ENCODE measurements around the gene SPATA31A7.
"Not testable (repeated sequence)": the region's sequence is repeated elsewhere in the genome, so short reads cannot be mapped to it uniquely, and the experiment has no call there.

The SPATA31A7 gene

DNA sequence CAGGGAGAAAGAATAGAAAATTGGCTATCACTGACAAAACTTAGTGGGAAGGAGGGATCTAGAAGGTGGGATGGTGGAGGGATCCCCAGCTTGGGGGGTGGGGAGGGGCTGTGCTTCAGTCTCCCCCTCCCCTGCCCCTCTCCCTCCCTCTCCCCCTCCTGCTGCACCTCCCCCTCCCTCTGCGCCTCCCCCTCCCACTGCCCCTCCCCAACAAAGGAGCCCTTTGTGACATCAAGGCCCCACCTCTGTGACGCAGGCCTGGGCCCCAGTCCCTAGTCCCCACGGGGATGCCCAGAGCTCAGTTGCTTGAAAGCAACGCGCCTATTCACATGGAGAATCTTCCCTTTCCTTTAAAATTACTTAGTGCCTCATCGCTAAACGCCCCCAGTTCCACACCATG is at the start of gene SPATA31A7:
SPATA31A7 (plus strand) TSS at position 301 of the 400 bp plus-strand sequence; CDS start at position 330, 29 bp downstream.
- in situ Hi-C loops (cut with MboI; ENCODE audit: low sequenced_read_pairs): not testable (repeated sequence)

- in situ Hi-C loops (cut with MboI; ENCODE audit: low sequenced_read_pairs): not testable (repeated sequence)
Observed at GRCh38 chr9:61226438-61226837, 36.6 kb downstream of the SPATA31A7 start.
